NCI-H2081 (cell line): ENCODE data around the gene SLC27A6.

Source experiments
- DNase-seq, 2 experiments: peaks; one replicate each; lab custom pipeline; 2025; lab: John Stamatoyannopoulos, UW

Gene SLC27A6

GRCh38 chr5:129063483-129064113 is 98.3 kb downstream of the SLC27A6 start:
- DNase-seq = peak; percentile 1 to 50

- no peak for DNase-seq
Observed at GRCh38 chr5:129065721-129066120, 100.4 kb downstream of the SLC27A6 start.

GRCh38 chr5:129067745-129068144 is 102.5 kb downstream of the SLC27A6 start:
- no peak for DNase-seq

- DNase-seq = no peak
Observed at GRCh38 chr5:129069292-129069691, 104.0 kb downstream of the SLC27A6 start.

GRCh38 chr5:129073111-129073510 is 107.8 kb downstream of the SLC27A6 start:
- no peak for DNase-seq

- DNase-seq = no peak
Observed at GRCh38 chr5:129074903-129075302, 109.6 kb downstream of the SLC27A6 start.

GRCh38 chr5:129077433-129078075 is 112.3 kb downstream of the SLC27A6 start:
- no peak for DNase-seq

- DNase-seq = no peak
Observed at GRCh38 chr5:129078247-129078646, 113.0 kb downstream of the SLC27A6 start.

- DNase-seq = no peak
Observed at GRCh38 chr5:129078660-129079059, 113.4 kb downstream of the SLC27A6 start.

- DNase-seq = no peak
Observed at GRCh38 chr5:129079496-129079895, 114.2 kb downstream of the SLC27A6 start.

GRCh38 chr5:129080766-129081165 is 115.5 kb downstream of the SLC27A6 start:
- DNase-seq = no peak

GRCh38 chr5:129082225-129083136 is 117.2 kb downstream of the SLC27A6 start:
- no peak for DNase-seq
